ENCODE measurements around the gene MCU. TPM values are rescaled to one million over a fixed set of nuclear protein-coding genes. Genes with fewer than 3 reads are reported as not detected.
A peak's percentile ranks its signal among the peaks of the same experiment; 100 is the strongest.
"Not testable (repeated sequence)": the region's sequence is repeated elsewhere in the genome, so short reads cannot be mapped to it uniquely, and the experiment has no call there.

Gene MCU
- total RNA-seq (2021) (18.7 and 20.1 TPM in 2 replicates), Bru-seq, nascent RNA (percentile 69 among the genes with signal in this experiment), BruChase-seq, experiment 1, labeled RNA remaining after a 2-hour chase (percentile 63 among the genes with signal in this experiment), BruChase-seq, experiment 2, labeled RNA remaining after a 6-hour chase (percentile 68 among the genes with signal in this experiment)
- long read RNA-seq, transcript MCU-202 (8 exons, 2,949 nt): major isoform, 26 of 32 reads
- long read RNA-seq, partial matches to known transcripts: 1 of 32 reads
- long read RNA-seq, other reads (novel, unspliced or antisense): 5 of 32 reads

- DNase-seq (ENCODE audit: low spot score): peak; percentile 96
- BruUV-seq (replicated peaks): no TSS peak
- ChIA-PET CTCF (interaction anchor here (1.0 kb wide), 1 partner anchor 142 kb away, joined by 3 read pairs; no protein-coding TSS in a partner anchor), POLR2A (ENCODE audit: low non-redundant PET) (interaction anchor here (0.6 to 0.7 kb wide), 2 partner anchors 334 to 1378 kb away, joined by 3 to 4 read pairs; no protein-coding TSS in a partner anchor)
- TF ChIP-seq EZH2 (IDR thresholded peaks at IDR 0.05; ENCODE audit: borderline replicate concordance, low read depth, low read length, poor library complexity, severe bottlenecking): no peak
- TF ChIP-seq CTCF (conservative IDR thresholded peaks at IDR 0.05; ENCODE audit: low read depth, low read length): no peak
- Histone ChIP-seq H3K4me1 (ENCODE audit: insufficient read depth, low read length, poor library complexity, severe bottlenecking) (peaks cover 31% of the 10 kb centered on the region), H3K27me3 (replicated peaks; ENCODE audit: insufficient read depth, low read depth, low read length, poor library complexity) (no peaks in the 10 kb centered on the region), H3K27ac (ENCODE audit: low read depth, low read length, poor library complexity, severe bottlenecking) (peak within 1 kb of the TSS; percentile 69), H3K4me3 (ENCODE audit: low read depth, low read length, poor library complexity, severe bottlenecking) (peak within 1 kb of the TSS; percentile 79), H3K9me3 (ENCODE audit: low read depth, low read length, poor library complexity, severe bottlenecking) (no peaks in the 10 kb centered on the region), H3K36me3 (ENCODE audit: insufficient read depth, low read length, poor library complexity, severe bottlenecking) (no peaks in the 10 kb centered on the region)
- intact Hi-C loops (cut with micrococcal nuclease; ENCODE audit: unreplicated experiment): loop anchor here (5.0 to 10.0 kb wide), 3 partner anchors 140 to 373 kb away; no protein-coding TSS in a partner anchor
Measured at GRCh38 chr10:72691863-72692743, at the start of gene MCU. Gene MCU (plus strand): TSS chr10:72692143. CDS start chr10:72692152, 9 bp downstream.

GRCh38 chr10:72642318-72642717, 49.6 kb upstream of the MCU start:
- TF ChIP-seq CTCF (conservative IDR thresholded peaks at IDR 0.05; ENCODE audit: low read depth, low read length) (no peak), EZH2 (IDR thresholded peaks at IDR 0.05; ENCODE audit: borderline replicate concordance, low read depth, low read length, poor library complexity, severe bottlenecking) (no peak)
- H3K27ac ChIP-seq (ENCODE audit: low read depth, low read length, poor library complexity, severe bottlenecking): no peak overlapping the region
- intact Hi-C loops (cut with micrococcal nuclease; ENCODE audit: unreplicated experiment): no loop called here
- no TSS peak for BruUV-seq (replicated peaks)
- DNase-seq (ENCODE audit: low spot score): no peak
- no peak overlapping the region for H3K4me3 ChIP-seq (ENCODE audit: low read depth, low read length, poor library complexity, severe bottlenecking)
- no peaks in the 10 kb centered on the region for H3K27me3 ChIP-seq (replicated peaks; ENCODE audit: insufficient read depth, low read depth, low read length, poor library complexity)
- ChIA-PET POLR2A (ENCODE audit: low non-redundant PET) (no interaction called here), CTCF (no interaction called here)
- no peaks in the 10 kb centered on the region for H3K36me3 ChIP-seq (ENCODE audit: insufficient read depth, low read length, poor library complexity, severe bottlenecking)
- no peaks in the 10 kb centered on the region for H3K9me3 ChIP-seq (ENCODE audit: low read depth, low read length, poor library complexity, severe bottlenecking)
- peaks cover 12% of the 10 kb centered on the region for H3K4me1 ChIP-seq (ENCODE audit: insufficient read depth, low read length, poor library complexity, severe bottlenecking)

- H3K36me3 ChIP-seq (ENCODE audit: insufficient read depth, low read length, poor library complexity, severe bottlenecking): no peaks in the 10 kb centered on the region
- H3K9me3 ChIP-seq (ENCODE audit: low read depth, low read length, poor library complexity, severe bottlenecking): no peaks in the 10 kb centered on the region
- no peak overlapping the region for H3K27ac ChIP-seq (ENCODE audit: low read depth, low read length, poor library complexity, severe bottlenecking)
- intact Hi-C loops (cut with micrococcal nuclease; ENCODE audit: unreplicated experiment): no loop called here
- TF ChIP-seq CTCF (conservative IDR thresholded peaks at IDR 0.05; ENCODE audit: low read depth, low read length): no peak
- no peak for TF ChIP-seq EZH2 (IDR thresholded peaks at IDR 0.05; ENCODE audit: borderline replicate concordance, low read depth, low read length, poor library complexity, severe bottlenecking)
- H3K4me3 ChIP-seq (ENCODE audit: low read depth, low read length, poor library complexity, severe bottlenecking): no peak overlapping the region
- no peaks in the 10 kb centered on the region for H3K4me1 ChIP-seq (ENCODE audit: insufficient read depth, low read length, poor library complexity, severe bottlenecking)
- BruUV-seq (replicated peaks): no TSS peak
- POLR2A ChIA-PET (ENCODE audit: low non-redundant PET): no interaction called here
- DNase-seq (ENCODE audit: low spot score): no peak
- CTCF ChIA-PET: no interaction called here
- H3K27me3 ChIP-seq (replicated peaks; ENCODE audit: insufficient read depth, low read depth, low read length, poor library complexity): no peaks in the 10 kb centered on the region
Measured at GRCh38 chr10:72645263-72645858, 46.6 kb upstream of the MCU start.

GRCh38 chr10:72646971-72647370, 45.0 kb upstream of the MCU start:
- CTCF ChIA-PET; POLR2A ChIA-PET (ENCODE audit: low non-redundant PET); H3K9me3 ChIP-seq (ENCODE audit: low read depth, low read length, poor library complexity, severe bottlenecking); H3K27ac ChIP-seq (ENCODE audit: low read depth, low read length, poor library complexity, severe bottlenecking); intact Hi-C loops (cut with micrococcal nuclease; ENCODE audit: unreplicated experiment); BruUV-seq (replicated peaks); H3K4me3 ChIP-seq (ENCODE audit: low read depth, low read length, poor library complexity, severe bottlenecking); H3K27me3 ChIP-seq (replicated peaks; ENCODE audit: insufficient read depth, low read depth, low read length, poor library complexity); DNase-seq (ENCODE audit: low spot score); H3K36me3 ChIP-seq (ENCODE audit: insufficient read depth, low read length, poor library complexity, severe bottlenecking); H3K4me1 ChIP-seq (ENCODE audit: insufficient read depth, low read length, poor library complexity, severe bottlenecking): not testable (repeated sequence)

Data from A673 (cell line).